Activated CD4-positive, alpha-beta T cell treated with anti-CD3 and anti-CD28 coated beads, Interleukin-2, amount 50 U/mL, for 4 hours (primary cell): ENCODE results near the gene CALY.

ENCODE experiments used
- DNase-seq, 2 experiments: peaks; one replicate each; pipeline ENCODE4 v3.0.0-alpha.2; 2020

CALY gene

DNA sequence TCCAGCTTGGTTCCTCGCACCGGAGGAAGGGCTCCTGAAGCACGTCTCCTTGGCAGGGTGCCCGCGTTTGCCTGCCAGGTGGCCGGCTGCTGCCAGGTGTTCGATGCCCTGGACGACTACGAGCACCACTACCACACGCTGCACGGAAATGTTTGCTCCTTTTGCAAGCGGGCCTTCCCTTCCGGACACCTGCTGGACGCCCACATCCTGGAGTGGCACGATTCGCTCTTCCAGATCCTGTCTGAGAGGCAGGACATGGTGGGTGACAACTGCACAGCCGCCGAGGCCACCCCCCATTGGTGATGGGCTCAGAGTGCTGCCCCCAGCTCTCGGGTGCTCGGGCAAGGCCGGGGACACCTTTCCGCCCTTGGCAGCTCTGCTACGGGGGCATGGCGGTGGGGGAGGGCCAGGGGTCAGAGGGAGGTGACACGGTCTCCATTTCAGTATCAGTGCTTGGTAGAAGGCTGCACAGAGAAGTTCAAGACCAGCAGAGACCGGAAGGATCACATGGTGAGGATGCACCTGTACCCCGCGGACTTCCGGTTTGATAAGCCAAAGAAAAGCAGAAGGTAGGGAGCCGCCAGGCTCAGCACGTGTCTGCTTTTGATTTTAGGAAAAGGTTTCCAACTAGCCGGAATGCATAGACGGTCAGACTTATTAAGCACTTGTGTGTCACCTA is 26.8 kb downstream of the CALY start:
- no peak for DNase-seq

DNA sequence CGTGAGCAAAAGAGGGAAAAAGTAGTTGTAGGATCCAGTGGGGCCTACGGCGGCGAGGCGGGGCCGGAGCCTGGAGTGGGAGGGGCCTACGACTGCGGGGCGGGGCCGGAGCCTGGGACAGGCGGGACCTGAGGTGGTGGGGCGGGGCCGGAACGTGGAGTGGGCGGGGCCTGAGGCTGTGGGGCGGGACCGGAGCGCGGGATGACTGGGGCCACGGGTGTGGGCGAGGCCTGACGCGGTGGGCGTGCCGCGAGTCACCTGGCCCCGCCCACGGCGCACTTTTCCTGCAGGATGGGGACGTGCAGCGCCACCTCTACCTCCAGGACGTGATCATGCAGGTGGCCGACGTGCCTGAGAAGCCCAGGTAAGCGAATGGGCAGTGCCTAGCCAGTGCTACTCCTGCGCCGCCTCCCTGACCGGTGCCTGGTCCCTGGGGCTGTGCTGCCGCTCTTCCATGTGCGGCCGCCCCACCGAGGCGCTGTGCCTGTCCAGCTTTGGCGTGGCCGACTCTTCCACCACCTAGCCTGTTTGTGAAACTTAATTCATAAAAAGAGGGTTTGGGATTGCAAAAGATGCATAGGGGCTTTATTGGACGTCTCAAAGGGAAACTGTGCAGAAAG is 27.5 kb downstream of the CALY start:
- peak; percentile 92 to 93 for DNase-seq

DNA sequence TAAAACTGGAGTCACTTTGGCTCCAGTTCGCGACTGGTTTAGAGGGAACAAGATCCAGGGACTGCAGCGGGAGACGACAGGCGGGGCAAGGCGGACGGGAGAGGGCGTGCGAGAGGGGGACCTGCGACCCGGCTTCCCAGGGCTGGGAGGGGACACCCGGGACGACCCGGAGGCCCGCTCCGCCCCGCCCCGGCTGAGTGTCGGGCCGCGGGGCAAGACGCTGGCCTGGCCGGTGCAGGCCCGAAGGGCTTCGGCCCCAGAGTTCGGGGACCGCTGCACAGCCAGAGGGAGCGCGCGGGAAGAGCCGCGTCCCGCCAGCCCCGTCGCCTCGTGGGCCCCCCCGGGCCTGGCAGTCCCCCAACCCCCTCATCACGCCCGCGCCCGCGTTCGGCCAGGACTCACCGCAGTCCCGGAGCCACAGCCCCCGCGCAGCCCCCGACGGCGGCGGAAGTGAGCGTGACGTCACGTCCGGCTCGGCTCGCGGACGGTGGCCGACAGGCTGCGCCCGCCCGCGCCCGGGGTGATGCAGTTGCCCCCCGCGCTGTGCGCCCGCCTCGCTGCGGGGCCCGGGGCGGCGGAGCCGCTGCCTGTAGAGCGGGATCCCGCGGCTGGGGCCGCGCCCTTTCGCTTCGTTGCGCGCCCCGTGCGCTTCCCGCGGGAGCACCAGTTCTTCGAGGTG is 28.1 kb downstream of the CALY start, which contains the start of the genes TUBGCP2 and ZNF511:
Gene TUBGCP2, minus strand, starts transcription at position 452 of the 679 bp plus-strand sequence. CDS start 5,931 bp downstream, outside the sequence.
Gene ZNF511, plus strand, starts transcription at position 494 of the 679 bp plus-strand sequence. Its CDS starts 30 bp downstream, at position 524.
- peak; percentile 83 to 84 for DNase-seq

DNA sequence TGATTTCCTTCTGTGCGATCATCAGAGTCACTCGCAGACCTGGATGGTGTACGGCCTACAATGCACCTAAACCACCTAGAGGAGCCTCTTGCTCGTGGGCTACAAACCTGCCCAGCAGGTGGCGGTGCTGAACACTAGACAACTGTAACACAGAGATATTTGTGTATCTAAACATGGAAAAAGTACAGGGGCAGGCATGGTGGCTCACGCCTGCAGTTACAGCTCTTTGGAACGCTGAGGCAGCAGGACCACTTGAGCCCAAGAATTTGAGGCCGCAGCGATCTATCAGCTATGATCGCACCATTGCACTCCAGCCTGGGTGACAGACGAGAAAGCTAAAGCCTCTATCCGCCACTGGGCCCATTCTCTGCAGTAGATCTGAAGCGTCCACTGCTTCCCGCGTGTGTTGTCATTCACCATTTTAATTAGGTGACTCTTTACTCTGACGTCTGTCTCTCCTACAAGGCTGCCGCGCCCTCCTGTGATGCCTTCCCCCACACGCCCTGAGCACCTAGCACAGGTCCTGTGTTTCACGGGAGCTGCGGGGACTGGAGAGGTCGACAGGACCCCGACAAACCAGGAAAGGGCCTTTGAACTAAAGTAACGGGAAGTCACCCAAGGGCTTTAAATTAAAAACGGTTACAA is 28.8 kb downstream of the CALY start:
- DNase-seq, result peak; percentile 89 to 90

DNA sequence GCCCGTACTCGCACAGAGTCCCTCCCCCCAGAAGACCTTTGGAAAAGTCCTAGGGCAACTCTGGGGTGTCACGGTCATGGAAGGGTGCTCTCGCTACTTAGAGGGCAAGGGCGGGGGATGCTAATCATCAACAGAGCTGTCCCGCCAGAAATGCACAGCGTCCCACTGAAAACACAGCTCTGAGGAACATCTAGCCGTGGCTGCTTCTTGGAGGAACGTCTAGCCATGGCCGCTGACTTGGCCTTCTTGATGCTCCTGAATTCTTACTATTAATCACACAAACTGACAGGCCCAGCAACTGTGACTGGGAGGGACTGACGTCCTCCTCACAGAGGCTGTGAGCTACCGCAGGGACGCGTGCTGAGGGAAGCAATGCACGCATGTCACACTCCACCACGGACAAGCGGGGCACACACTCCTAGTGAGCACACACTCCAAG is 29.7 kb downstream of the CALY start:
- no peak for DNase-seq

DNA sequence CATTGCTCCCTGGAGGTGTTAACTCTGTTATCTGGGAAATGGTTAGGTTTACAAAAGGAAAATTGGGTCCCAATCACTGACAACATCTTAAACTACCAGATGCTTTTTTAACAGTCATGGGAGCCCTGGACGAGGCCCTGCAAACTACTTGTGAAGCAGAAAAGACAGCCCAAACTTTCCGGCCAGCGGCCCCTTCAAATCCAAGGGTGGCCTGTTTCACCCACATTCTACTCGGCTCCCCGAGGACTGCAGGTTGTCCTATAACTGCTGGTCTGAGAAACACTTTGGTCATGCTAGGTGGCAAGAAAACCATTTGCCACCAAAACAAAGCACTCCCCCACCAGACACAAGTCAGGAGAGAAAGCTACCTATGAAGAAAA is 30.6 kb downstream of the CALY start:
- no peak for DNase-seq

DNA sequence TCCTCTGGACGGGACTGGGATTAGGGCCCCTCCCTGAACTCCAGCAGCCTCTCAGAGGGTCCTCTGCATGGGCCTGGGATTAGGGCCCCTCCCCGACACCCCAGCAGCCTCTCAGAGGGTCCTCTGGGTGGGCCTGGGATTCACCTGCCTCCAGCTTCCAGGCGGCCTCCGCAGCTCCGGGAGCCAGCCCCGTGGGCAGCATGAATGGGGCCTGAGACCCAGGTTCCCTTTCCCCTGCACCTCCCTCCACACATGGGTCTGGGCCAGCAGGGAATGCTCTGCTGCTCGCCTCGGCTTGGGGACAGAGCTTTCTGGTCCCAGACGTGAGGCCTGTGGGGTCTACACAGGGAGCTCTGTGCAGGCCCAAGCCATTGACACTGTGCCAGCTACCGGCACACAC is 33.5 kb downstream of the CALY start:
- no peak for DNase-seq

DNA sequence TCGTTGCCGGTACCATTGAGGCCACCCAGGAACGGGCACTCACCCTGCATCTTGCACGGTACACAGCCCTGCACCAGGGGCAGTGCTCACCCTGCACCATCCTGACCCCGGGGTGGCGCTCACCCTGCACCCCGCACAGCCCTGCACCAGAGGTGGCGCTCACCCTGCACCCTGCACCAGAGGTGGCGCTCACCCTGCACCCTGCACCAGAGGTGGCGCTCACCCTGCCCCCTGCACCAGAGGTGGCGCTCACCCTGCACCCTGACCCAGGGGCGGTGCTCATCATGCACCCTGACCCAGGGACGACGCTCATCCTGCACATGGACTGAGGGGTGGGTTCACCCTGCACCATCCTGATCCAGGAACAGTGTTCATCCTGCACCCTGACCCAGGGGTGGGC is 34.5 kb downstream of the CALY start:
- DNase-seq, result no peak

DNA sequence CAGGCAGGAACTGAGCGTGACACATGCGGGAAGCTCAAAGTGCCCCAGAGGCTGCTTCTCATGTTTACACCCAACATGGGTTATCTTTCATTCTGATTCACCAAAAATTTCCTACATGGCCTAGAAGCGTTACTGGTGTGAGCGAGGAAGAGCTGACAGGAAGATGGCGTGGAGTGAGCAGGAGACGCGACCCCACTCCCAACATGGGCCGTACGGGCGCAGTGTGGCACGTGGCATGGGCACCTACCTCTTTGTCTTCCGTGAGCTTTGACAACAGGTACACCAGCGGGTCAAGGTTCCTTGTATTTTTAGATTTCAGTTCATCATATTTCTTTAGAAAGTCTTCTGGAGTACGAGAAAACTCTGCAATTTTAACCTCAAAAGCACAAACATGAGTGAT is 37.0 kb downstream of the CALY start:
- DNase-seq, result no peak

DNA sequence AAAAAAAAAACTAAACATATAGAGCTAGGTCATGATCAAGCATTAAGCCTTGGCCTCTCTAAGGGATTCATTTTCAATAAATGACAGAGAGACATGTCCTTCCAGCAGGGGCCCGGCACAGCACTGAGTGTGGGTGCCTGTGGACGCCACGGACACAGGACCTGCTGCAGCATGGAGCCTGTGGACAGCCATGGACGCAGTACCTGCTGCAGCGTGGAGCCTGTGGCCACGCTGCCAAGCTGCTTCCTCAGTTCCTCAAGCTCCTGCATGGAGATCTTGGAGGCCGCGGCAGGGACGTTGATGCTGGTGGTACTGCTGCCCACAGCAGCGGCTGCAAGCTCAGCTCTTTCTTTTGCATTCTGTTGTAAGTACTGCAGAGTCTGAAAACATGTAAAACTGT is 37.5 kb downstream of the CALY start:
- DNase-seq, result no peak

DNA sequence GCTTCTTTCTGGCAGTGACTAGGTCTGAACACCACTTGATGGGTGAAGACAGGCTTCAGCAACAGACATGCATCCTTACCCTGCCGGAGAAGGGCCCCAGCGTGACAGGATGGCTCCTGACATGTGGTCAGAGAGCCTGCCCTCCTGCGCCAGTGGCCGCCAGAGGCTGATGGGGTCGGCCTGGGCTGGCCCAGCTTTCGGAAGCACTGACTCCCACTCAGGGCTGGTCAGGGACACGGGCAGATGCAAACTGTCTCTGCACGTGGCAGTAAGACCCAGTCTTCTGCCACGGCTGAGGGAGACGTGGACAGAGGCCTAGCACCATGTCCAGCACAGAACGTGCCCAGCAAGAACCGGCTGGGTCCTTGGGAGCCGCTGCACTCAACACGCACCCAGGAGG is 38.2 kb downstream of the CALY start:
- DNase-seq, result no peak

DNA sequence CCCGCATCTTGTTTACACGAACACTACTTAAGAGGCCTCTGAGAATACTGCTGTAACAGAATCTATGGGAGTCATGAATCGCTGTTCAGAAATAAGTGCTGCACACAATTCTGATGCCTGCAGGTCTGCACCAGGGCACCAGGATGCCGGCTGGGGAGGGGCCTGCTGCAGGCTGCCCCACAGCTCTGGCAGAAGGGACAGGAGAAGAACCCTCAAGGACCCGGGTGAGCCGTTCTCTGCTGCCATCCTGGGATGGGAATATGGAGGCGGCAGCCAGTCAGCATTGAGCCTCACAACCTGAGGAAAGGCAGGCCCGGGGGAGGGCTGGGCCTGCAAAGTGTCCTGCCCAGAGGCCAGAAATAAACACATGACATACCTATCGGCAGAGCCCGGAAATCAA is 39.2 kb downstream of the CALY start:
- DNase-seq, result no peak

DNA sequence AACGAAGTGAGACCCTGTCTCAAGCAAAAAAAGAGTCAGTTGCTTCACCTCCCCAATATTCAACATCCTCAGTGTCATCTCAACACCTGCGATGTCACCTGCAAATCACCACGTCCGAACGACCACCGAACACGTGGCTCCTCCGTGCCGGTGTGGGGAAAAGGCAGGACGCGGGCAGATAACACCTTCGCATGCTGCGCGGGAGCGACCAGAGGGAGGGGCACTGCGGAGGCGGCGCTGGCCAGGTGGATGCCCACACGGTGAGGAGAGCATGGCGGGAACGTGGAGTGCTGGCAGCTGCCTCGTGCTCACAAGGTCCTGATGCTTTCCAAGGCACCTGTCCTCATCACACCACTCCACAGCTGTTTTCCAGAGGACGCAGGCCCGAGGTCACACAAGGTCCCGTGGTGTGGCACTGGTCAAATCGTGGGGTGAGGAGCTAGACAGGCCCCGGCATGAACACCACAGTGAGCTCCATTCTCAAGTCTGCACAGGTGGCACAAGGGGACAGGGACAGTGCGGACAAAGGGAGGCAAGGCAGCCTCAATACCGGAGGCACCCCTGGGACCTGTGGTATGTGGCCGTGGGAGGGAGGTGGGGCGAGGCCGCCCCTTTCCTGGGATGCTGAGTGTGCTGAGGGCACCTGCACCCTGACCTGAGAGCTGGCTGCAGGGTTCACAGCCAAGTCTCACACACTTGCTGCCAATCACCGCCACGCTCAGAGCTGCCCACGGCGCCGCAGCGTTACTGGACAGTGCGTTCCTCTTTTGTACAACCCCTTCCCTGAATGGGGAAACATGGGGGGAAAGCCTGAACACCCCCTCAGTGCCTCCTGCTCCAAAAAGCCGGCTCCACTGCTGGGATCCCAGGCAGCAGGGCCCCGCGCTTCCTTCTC is 41.0 kb downstream of the CALY start:
- no peak for DNase-seq

DNA sequence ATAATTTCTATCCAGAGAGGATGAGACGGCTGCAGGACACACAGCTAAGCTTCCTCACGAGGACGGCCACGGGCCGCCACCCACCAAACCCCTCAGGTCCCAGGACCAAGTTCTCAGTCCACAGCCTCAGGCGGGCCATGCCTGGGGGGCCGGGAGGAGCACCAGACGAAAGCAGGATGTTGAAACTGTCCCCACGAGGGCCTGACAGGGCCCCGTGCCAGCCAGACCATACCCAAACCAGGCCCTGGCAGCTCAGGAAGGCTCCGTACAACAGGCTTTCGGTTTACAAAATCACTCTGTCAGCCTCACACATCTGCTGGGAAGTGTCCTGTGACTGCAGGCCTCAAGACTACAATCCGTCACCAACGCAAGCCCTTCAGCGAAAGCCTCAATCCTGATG is 42.5 kb downstream of the CALY start:
- no peak for DNase-seq

DNA sequence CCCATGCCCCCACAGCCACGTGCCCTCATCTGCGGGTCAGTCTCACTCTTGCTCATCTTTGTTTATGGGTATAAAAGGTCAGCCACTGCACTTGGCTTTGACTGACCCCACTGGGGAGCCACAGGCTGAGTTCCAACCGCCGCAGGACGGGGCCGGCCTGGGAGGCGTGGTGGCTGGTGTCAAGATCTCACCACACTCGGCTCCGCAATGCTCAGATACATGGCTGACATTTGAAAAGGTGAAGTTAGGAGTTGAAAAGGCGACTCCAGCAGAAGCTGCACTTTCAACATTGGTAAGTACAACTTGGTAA is 42.9 kb downstream of the CALY start:
- no peak for DNase-seq

DNA sequence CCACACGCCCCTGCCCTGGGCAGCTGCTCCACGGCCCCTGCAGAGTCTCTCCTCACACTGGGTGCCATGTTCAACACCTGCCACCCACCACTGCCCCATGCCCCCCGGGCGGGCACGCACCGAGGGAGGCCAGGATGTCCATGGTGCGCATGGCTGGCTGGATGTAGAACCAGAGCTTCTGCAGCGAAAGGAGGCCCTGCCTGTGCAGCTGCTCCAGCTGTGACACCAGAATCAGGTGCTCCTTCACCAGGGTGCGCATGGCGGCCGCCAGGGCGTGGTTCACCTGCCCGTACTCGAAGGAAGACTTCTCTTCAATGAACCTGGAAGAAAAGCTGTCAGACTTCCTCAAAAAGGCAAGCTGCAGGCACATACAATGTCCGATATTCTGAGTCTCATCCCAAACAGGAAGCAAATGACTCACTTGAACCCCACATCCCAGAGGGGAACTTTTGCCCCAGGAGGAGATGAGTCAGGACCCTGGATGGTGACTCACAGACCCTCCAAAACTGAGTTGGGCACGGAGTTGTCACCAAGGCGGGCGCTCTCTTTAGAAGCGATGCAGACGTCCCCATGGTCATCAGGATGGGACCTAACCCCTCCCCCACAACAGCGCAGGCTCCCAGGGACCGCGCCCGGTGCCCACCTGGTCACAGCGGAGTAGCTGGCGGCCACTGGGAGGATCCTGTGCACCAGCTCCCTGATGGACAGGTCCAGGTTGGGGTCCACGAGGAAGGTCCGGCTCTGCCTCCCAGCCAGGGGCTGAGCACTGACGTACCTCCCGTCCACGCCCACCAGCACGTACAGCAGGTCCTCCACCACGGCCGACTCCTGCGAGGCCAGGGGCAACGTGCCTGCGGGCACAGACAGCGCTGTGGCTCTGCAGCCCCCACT is 43.5 kb downstream of the CALY start:
- no peak for DNase-seq

DNA sequence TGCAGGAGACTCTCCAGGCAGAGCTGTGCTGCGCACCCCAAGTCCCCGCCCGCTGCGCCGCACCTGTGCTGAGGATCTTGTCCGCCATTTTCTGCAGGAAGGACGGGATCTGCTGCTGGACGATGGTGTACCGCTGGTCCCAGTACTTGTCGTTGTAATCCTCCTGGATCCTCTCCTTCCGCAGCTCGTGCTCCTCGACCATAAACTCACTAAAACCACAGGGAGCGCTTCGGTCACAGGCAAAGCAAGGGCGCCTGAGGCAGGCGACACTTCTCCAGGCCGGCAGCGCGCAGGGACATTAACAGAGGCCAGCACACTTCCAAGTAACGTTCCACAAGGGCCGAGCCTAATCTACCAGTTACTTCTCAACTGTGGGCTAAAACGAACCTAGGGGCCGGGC is 46.9 kb downstream of the CALY start:
- no peak for DNase-seq

DNA sequence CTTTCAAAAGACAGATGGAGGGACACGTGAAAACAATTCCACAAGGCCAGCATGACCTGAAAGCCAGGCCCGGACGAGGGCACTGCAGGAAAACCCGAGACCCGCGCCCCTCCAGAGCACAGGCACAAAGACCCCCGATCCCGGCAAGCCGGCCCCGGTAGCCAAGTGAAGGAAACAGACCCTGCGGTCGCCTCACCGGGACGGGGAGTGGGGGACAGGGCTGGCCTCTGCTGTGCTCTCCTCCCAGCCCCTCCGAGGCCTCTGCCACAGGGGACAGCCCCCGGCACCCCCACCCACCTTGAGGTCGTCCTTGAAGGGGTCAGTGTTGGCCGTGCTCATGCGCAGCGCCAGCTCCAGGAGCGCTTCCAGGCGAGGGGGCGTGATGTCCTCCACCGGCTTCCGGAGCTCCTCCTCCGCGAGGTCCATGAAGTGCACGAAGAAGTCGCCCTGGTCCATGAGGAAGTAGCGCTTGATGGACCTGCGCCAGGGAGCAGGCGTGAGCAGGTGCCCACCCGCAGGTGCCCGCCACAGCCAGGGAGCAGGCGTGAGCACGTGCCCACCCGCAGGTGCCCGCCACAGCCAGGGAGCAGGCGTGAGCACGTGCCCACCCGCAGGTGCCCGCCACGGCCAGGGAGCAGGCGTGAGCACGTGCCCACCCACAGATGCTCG is 48.7 kb downstream of the CALY start:
- DNase-seq, result no peak

DNA sequence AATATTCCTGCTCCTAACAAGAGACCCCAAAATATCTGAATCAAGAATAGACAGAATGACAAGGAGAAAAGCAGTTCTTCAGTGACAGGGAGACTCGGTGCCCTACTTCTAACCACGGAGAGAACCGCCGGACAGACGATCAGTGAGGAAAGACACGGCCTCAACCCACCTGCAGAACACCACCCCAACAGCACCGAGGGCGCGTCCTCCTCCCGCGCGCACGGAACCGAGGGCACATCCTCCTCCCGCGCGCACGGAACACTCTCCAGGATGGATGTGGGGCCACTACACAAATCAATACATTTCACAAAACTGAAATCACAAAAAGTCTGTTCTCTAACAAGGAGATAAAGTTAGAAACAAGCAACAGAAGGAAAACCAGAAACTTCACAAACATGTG is 50.3 kb downstream of the CALY start:
- DNase-seq, result no peak

DNA sequence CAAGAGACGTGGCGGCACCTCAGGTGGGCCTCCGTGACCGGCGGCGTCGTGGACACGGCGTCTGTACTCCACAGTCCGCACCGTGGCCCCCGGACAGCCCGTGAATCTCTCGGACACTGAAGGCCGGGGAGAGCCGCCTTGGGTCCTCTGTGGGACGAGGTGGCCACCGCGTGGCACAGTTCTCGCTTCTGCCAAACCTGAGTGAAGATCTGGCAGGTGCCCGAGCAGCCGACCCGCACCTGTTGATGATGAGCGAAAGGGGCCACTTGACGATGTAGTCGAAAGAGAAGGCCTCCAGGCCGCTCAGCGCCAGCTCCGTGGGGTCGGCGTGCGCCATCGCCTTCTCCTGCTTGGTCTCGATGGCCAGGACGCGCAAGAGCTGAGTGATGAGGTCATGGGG is 51.5 kb downstream of the CALY start:
- no peak for DNase-seq

DNA sequence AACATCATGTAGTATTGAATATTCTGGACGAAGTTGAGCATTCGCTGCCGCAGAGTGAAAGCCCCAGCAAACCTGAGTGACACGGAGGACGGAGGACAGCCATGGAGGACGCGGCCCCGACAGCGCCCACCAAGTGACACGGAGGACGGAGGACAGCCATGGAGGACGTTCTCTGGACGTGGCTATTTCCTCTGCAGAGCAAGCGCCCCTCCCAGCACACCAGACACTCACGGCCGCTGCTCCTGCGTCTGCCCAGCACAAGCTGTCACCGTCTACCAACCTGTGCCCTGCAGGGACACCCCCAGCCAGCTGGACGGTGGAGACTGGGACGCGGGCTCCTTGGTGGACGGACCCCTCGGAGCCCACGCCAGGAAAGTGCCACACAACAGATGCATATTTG is 52.8 kb downstream of the CALY start:
- DNase-seq, result no peak
